ENCODE results near the gene SLC1A5.
"Not testable (repeated sequence)": the region's sequence is repeated elsewhere in the genome, so short reads cannot be mapped to it uniquely, and the experiment has no call there.

GRCh38 chr19:46804432-46804831 is 16.0 kb upstream of the SLC1A5 start:
- not testable (repeated sequence) for TF ChIP-seq CTCF (IDR thresholded peaks at IDR 0.05; ENCODE audit: low read length); EZH2 (IDR thresholded peaks at IDR 0.05; ENCODE audit: borderline replicate concordance, low read length)
